AG04450 (cell line): ENCODE results near the gene B9D2. TPM values are rescaled to one million over a fixed set of nuclear protein-coding genes. Genes with fewer than 3 reads are reported as not detected.

ENCODE experiments used
- CTCF ChIA-PET: fragments of 300-600, 350-600 bp; formaldehyde crosslinking; extraction: SDS; loops from one replicate; lab custom pipeline; 2022; ENCODE audit warnings: antibody characterized with exemption, inconsistent platforms; lab: Charles Lee
- POLR2A ChIA-PET: fragments of 350-600 bp; formaldehyde crosslinking; extraction: SDS; loops from one replicate; lab custom pipeline; 2021; ENCODE audit warnings: antibody characterized with exemption, inconsistent platforms; lab: Yijun Ruan, JAX
- DNase-seq: peaks from one replicate; pipeline ENCODE4 v3.0.0-alpha.2; 2011; ENCODE audit warnings: low read depth, low spot score
- H3K27ac ChIP-seq: one replicate; pipeline ENCODE4 v1.5.1; 2012; ENCODE audit warnings: low read depth, low read length, control low read depth
- H3K27me3 ChIP-seq: one replicate; pipeline ENCODE4 v1.6.0; 2012; ENCODE audit warnings: low read length; ENCODE audit not compliant: control insufficient read depth, insufficient read depth
- H3K4me3 ChIP-seq: 2 replicates; pipeline ENCODE4 v1.5.1; 2011; ENCODE audit warnings: mild to moderate bottlenecking, low read depth, low read length, control low read depth
- H3K9me3 ChIP-seq: 2 replicates; pipeline ENCODE4 v1.5.1; 2012; ENCODE audit warnings: low read length; ENCODE audit not compliant: control insufficient read depth, insufficient read depth
- polyA minus RNA-seq: library from RNA; depleted of rRNA, polyadenylated mRNA; stranded (reverse); fragments of >200 nt; gene quantifications from 2 replicates; pipeline ENCODE4 v1.2.3, GENCODE V29; 2011; rRNA and poly(A)+ RNA removed
- polyA plus RNA-seq: library from polyadenylated mRNA; depleted of rRNA; stranded (reverse); fragments of >200 nt; gene quantifications from 2 replicates; pipeline ENCODE4 v1.2.3, GENCODE V29; 2011; rRNA removed
- TF ChIP-seq, protein P1 (sequence below): IDR thresholded peaks from 2 replicates; pipeline ENCODE4 v1.5.1; 2011; ENCODE audit warnings: low read depth, low read length, control low read depth, inconsistent platforms

B9D2 gene, protein sequence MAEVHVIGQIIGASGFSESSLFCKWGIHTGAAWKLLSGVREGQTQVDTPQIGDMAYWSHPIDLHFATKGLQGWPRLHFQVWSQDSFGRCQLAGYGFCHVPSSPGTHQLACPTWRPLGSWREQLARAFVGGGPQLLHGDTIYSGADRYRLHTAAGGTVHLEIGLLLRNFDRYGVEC
- polyA plus RNA-seq (3.9 and 5.1 TPM in 2 replicates), polyA minus RNA-seq (1.3 and 1.7 TPM in 2 replicates)

DNA sequence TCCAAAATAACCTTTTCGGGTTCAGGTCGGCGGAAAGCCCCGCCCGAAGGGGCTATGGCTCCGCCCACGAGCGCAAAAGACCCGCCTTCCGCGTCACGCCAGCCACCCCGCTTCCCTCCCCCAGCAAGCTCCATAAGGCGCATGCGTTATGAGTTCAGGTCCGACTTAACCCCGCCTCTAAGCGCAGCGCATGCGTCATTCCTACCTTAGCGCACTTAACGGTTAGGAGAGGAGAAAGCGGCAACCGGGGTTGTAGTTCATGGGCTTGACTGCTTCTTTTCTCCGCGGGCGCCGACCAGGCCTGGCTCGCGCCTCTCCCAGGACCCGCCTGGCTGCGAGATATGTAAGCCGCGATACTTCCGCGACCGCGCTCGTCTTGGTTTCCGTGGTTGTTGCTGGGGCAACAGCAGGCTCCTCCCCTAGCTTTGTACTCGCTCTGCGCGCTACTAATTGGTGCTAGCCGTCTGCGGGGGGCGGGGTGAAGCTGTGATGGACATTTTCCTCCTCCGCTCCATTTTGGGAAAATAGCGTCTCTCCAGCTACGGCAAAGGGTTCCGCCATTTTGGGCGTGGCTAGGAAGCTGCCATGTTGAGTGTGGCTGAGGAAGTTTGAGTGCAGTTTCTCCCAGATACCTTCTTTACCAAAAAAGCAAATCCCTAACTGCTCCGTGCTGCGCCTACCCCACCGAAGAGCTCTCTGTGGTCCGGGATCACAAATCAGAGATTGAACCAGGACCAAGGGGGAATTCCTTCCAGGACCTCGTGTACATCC, at the start of gene B9D2:
TSS of gene B9D2 (minus strand) at position 397 of the 771 bp plus-strand sequence. CDS start 630 bp downstream, outside the sequence.
- peak within 1 kb of the TSS; percentile 93 for H3K4me3 ChIP-seq

DNA sequence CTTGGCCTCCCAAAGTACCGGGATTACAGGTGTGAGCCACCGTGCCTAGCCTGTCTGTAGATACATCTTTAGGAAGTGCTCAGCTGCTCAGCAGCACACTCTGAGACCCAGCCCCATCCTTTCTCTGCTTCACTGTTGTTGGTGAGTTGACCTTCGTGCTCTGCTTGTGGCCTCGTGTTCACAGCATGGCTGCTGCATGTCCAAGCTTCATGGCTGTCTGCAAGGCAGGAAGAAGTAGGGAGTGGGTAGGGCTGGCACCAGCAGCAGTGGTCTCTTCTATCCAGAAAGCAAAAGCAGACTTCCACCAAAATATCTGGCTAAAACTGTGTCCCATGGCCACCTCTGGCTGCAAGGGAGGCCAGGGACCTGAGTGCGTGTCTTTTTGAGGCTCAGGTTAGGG, 49.0 kb upstream of the B9D2 start:
- TF ChIP-seq, protein P1, sequence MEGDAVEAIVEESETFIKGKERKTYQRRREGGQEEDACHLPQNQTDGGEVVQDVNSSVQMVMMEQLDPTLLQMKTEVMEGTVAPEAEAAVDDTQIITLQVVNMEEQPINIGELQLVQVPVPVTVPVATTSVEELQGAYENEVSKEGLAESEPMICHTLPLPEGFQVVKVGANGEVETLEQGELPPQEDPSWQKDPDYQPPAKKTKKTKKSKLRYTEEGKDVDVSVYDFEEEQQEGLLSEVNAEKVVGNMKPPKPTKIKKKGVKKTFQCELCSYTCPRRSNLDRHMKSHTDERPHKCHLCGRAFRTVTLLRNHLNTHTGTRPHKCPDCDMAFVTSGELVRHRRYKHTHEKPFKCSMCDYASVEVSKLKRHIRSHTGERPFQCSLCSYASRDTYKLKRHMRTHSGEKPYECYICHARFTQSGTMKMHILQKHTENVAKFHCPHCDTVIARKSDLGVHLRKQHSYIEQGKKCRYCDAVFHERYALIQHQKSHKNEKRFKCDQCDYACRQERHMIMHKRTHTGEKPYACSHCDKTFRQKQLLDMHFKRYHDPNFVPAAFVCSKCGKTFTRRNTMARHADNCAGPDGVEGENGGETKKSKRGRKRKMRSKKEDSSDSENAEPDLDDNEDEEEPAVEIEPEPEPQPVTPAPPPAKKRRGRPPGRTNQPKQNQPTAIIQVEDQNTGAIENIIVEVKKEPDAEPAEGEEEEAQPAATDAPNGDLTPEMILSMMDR = no peak
- CTCF ChIA-PET = interaction anchor here (0.6 kb wide), 1 partner anchor 61 kb away, joined by 3 read pairs; no protein-coding TSS in a partner anchor
- H3K4me3 ChIP-seq = no peak overlapping the region
- POLR2A ChIA-PET = no interaction called here
- H3K9me3 ChIP-seq = no peaks in the 10 kb centered on the region
- H3K27me3 ChIP-seq = no peaks in the 10 kb centered on the region
- no peak for DNase-seq
- H3K27ac ChIP-seq = no peak overlapping the region

More for the DNA sequence above, at the start of gene B9D2:
- H3K9me3 ChIP-seq = no peaks in the 10 kb centered on the region
- TF ChIP-seq, protein P1 = no peak
- ChIA-PET POLR2A (interaction anchor here (0.9 to 1.6 kb wide), 4 partner anchors 11 to 75 kb away, joined by 3 to 6 read pairs (median 4); partner anchors contain the start of gene CCDC97), CTCF (interaction anchor here (0.8 to 4.2 kb wide), 4 partner anchors 9 to 85 kb away, joined by 3 to 16 read pairs (median 8); partner anchors contain the start of gene TGFB1)
- no peaks in the 10 kb centered on the region for H3K27me3 ChIP-seq
- H3K27ac ChIP-seq = peak within 1 kb of the TSS; percentile 99
- DNase-seq = peak; percentile 94

DNA sequence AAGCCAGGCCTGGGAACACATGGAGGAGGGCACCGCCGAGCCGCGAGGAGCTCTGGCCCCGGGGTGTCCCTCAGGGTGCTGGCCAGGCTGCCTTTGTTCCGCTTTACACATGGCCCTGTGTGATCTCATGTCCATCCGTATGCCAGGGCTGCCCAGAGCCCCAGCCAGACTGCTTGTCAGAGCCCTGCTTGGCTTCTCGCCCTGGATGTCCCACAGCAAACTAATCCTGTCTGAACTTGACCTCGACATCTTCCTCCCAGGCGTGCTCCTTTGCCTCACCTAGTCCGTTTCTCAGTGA, 48.0 kb upstream of the B9D2 start:
- no peaks in the 10 kb centered on the region for H3K9me3 ChIP-seq
- TF ChIP-seq, protein P1 = no peak
- ChIA-PET CTCF (no interaction called here), POLR2A (no interaction called here)
- no peak overlapping the region for H3K27ac ChIP-seq
- no peak overlapping the region for H3K4me3 ChIP-seq
- no peak for DNase-seq
- H3K27me3 ChIP-seq = no peaks in the 10 kb centered on the region

DNA sequence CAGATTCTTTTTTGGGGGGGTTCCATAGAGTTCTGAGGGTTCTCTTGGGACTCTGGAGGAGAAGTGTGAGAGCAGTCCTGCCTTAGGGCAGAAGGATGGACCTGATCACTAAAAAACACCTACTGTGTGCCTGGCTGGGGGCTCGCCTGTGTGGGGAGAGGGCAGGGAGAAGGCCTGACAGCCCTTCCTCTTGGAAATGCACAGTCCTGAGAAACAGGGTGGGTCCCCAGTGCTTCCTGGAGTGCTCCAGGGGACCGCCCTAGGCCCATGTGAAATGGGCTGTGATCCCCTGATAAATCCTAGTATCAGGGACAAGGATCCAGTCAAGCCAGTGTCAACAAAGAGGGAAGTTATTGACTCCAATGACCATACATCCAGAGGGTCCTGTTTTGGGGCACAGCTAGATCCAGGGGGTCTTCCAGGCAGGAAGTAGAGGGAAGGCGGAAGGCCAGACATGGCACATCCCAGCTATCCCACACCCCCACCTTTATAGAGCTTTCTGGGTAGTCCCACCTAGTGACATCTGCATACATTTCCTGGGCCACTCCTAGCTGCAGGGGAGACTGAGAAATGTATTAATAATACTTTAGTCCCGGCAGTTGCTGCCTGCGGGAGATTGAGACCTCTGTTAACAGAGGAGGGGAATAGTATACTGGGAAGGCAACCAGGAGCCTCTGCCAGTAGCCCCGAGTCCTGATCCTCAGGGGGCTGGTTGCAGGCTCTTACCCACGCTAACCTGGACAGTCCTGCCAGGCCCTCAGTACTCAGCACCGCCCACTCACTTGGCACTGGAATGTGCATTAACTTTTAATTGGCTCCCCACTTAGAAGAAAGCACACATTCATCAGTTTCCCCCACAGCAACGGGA, 47.4 kb upstream of the B9D2 start:
- ChIA-PET POLR2A (no interaction called here), CTCF (no interaction called here)
- TF ChIP-seq, protein P1 = no peak
- no peaks in the 10 kb centered on the region for H3K27me3 ChIP-seq
- H3K27ac ChIP-seq = no peak overlapping the region
- H3K4me3 ChIP-seq = no peak overlapping the region
- no peak for DNase-seq
- H3K9me3 ChIP-seq = no peaks in the 10 kb centered on the region
